HG02678 (cell line): ENCODE measurements around the gene ANP32D.
A peak's percentile ranks its signal among the peaks of the same experiment; 100 is the strongest.
"Not testable (repeated sequence)": the region's sequence is repeated elsewhere in the genome, so short reads cannot be mapped to it uniquely, and the experiment has no call there.

Source experiments
- ATAC-seq: cut with Tn5 transposase; IDR thresholded peaks from one replicate; pipeline ENCODE4 v1.9.1; 2021; ENCODE audit warnings: mild to moderate bottlenecking, moderate library complexity; ENCODE audit not compliant: unreplicated experiment

The ANP32D gene

GRCh38 chr12:48500281-48500680 lies 27.9 kb downstream of the ANP32D start:
- ATAC-seq: not testable (repeated sequence)

GRCh38 chr12:48506836-48507235 lies 34.5 kb downstream of the ANP32D start:
- ATAC-seq: not testable (repeated sequence)

- ATAC-seq: no peak
Measured at GRCh38 chr12:48508987-48509386, 36.6 kb downstream of the ANP32D start.

GRCh38 chr12:48510111-48510510 lies 37.8 kb downstream of the ANP32D start:
- no peak for ATAC-seq

- peak; percentile 84 for ATAC-seq
Measured at GRCh38 chr12:48512855-48513254, 40.5 kb downstream of the ANP32D start.

GRCh38 chr12:48514728-48515127 lies 42.4 kb downstream of the ANP32D start:
- no peak for ATAC-seq

GRCh38 chr12:48520381-48520780 lies 48.0 kb downstream of the ANP32D start:
- ATAC-seq: not testable (repeated sequence)
